ENCODE measurements around the gene BCDIN3D.

DNA sequence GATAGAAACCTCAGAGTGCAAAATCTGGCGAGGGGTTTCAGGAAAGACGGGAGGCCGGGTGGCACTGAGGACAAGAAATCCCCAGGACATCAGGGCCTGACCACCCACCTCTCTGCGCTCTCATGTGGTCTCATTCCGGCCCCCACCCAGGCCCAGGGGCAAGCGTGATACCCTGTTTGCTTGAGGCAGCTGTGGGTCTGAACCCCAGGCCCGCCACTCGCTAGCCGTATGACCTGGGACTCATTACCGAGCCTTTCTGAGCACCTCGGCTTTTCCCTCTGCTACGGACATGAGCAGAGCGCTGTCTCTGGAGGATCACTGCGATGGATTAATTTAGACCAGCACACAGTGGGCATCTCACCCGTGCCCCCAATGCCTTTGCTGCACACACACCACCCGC, 25.5 kb upstream of the BCDIN3D start:
- TF ChIP-seq POLR2A (IDR thresholded peaks at IDR 0.05) (no peak), CTCF (IDR thresholded peaks at IDR 0.05) (no peak)
